Inflammatory macrophage treated with lipopolysaccharide for 1 hour (primary cell): Measurements from ENCODE around the gene ALOX12B.

Experiments used
- DNase-seq, 2 donors: peaks; one replicate each; pipeline ENCODE4 v3.0.0-alpha.2; 2020 to 2022

ALOX12B gene

DNA sequence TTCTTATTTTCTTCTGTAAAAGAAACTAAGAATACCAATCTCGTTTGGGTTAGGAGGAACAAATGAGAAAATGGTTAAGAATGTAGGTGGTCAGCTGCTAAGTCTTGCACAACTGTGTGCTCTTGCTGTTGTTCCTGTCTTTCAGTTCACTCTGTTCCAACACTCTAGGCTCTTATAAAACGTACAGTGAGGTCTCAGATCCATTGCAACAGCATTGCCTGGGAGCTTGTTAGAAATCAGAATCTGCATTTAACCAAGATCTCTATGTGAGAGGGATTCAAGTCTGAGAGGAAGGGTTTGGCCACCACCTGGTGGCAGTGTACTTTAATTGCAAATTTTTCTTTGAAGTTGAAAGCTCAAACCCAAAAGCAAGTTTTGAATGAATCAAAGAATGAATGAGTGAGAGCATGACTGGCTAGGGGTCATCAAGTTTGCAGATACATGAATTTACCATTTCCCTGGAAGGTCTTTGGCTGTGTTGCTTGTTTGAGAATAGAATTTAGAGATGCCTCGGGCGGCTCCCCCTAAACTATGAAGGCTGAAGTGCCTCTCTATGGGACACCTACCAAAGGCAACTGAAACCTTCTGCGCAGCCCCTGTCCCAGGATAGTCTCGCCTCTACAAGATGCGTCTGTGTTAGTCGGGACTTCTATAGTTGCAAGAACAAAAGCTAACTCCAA lies 46.1 kb downstream of the ALOX12B start:
- peak; percentile 78 to 87 for DNase-seq

DNA sequence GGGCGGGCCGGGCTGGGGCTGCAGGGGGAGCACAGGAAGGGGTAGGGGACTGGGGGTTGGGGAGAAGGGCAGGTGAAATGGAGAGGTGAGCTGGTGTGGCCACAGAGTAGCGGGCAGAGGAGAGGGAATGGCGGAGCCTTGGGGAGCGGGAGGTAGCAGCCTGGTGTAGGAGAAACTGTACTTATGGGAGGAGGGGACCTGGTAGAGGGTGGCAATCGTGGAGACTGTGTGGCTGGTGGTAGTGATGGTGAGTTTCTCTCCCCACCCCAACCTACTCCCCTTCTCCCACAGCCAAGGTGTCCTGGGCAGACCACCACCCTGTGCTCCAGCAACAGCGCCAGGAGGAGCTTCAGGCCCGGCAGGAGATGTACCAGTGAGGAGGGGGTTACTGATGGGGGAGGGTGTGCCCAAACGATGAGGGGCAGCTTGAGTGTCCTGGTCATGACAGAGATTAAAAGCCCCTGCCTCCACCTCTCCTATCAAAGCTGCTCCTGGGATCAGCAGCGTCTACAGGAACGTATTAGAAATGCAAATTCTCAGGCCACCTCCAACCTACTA lies 47.8 kb downstream of the ALOX12B start:
- DNase-seq, result no peak

GRCh38 chr17:8038954-8039610 lies 48.4 kb downstream of the ALOX12B start, which contains the start of gene ALOX15B:
Gene ALOX15B, plus strand, starts transcription at chr17:8039059. Its CDS starts 97 bp downstream, at chr17:8039156.
- DNase-seq, result peak in 1 of 2 donors; percentile 71

DNA sequence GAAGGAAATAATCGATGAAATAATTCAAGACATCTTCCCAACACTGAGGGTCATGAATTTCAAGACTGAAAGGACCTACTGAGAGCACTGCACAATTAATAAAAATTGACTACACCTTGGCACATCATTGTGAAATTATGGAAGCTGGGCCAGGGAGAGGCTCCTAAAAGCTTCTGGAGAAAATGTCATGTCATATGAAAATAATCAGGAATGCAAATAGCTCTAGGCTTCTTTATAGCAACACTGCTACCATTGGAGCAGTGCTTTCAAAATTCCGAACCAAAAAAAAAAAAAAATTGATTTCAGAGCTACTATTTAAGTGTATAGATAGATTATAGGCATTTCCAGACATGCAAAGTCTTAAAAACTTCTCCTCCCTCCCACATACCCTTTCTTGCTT lies 55.1 kb downstream of the ALOX12B start:
- DNase-seq, result no peak

DNA sequence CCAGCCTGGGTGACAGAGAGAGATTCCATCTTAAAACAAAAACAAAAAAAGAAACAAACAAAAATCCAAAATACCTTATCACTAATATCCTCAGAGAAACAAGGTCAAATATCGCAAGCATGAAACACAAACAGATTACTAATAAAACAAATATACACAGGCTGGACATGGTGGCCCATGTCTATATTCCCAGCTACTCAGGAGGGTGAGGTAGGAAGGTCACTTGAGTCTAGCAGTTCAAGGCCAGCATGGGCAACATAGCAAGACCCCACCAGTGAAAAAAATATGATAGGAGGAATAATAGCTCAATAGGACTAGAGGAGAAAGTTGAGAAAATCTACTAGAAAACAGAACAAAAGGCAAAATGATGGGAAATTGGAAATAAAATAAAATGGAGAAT lies 55.6 kb downstream of the ALOX12B start:
- no peak for DNase-seq

GRCh38 chr17:8031261-8031661 lies 56.3 kb downstream of the ALOX12B start:
- DNase-seq, result no peak

GRCh38 chr17:8029121-8029520 lies 58.4 kb downstream of the ALOX12B start:
- no peak for DNase-seq

GRCh38 chr17:8025176-8025911 lies 62.2 kb downstream of the ALOX12B start:
- no peak for DNase-seq

DNA sequence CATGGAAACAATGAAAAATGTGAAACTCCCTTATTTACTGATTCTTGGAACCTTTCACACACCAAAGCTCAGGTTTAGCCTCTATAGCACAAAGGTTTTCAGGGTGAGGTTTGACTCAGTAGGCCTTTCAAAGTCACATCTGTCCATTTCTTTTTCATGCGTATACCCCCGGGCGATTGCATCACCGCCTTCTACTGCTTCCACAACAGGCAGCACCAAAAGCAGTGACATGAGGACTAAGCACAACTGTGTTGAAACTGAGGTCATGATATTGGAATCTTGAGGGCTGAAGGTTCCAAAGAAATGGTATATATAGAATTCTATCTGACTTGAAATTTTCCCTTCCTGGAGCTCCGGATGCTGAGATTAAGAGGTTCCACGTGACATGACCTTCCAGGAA lies 63.4 kb downstream of the ALOX12B start:
- peak in 1 of 2 donors; percentile 63 for DNase-seq
